HEK293 (cell line): Measurements from ENCODE around the gene SPTLC2.
"Not testable (repeated sequence)": the region's sequence is repeated elsewhere in the genome, so short reads cannot be mapped to it uniquely, and the experiment has no call there.

Experiments
- ZBTB8A ChIP-seq: fragments of 450-650 bp; formaldehyde crosslinking; IDR thresholded peaks from 2 replicates; pipeline ENCODE4 v1.5.1; 2016; ENCODE audit warnings: missing biosample characterization, missing genetic modification characterization
- ZNF140 ChIP-seq: fragments of 450-650 bp; formaldehyde crosslinking; IDR thresholded peaks from 2 replicates; pipeline ENCODE4 v1.5.1; 2016; ENCODE audit warnings: missing biosample characterization, missing genetic modification characterization
- ZNF274 ChIP-seq, 2 experiments: fragments of 200-500 bp in 1 of 2; fragments of 450-650 bp in 1 of 2; sonication (Bioruptor generic) in 1 of 2; formaldehyde crosslinking in 1 of 2; IDR thresholded peaks; 2 replicates each; pipeline versions ENCODE4 v1.5.1 to v1.6.1; 2014 to 2016; ENCODE audit warnings: borderline replicate concordance in 1 of 2, inconsistent platforms in 1 of 2, low read length in 1 of 2, missing biosample characterization in 1 of 2, missing genetic modification characterization in 1 of 2
- ZNF510 ChIP-seq: fragments of 450-650 bp; formaldehyde crosslinking; IDR thresholded peaks from 2 replicates; pipeline ENCODE4 v1.5.1; 2018; ENCODE audit warnings: mild to moderate bottlenecking, missing genetic modification characterization, missing biosample characterization; ENCODE audit not compliant: insufficient replicate concordance
- ZNF670 ChIP-seq: fragments of 450-650 bp; formaldehyde crosslinking; IDR thresholded peaks from 2 replicates; pipeline ENCODE4 v1.5.1; 2016; ENCODE audit warnings: missing biosample characterization, missing genetic modification characterization, low read depth
- TF ChIP-seq, protein P1 (sequence below): fragments of 450-650 bp; formaldehyde crosslinking; IDR thresholded peaks from 2 replicates; pipeline ENCODE4 v1.5.1; 2016; ENCODE audit warnings: missing biosample characterization, missing genetic modification characterization
- TF ChIP-seq, protein P2 (sequence below): fragments of 450-650 bp; formaldehyde crosslinking; IDR thresholded peaks from 2 replicates; pipeline ENCODE4 v1.5.1; 2016; ENCODE audit warnings: missing biosample characterization, missing genetic modification characterization

DNA sequence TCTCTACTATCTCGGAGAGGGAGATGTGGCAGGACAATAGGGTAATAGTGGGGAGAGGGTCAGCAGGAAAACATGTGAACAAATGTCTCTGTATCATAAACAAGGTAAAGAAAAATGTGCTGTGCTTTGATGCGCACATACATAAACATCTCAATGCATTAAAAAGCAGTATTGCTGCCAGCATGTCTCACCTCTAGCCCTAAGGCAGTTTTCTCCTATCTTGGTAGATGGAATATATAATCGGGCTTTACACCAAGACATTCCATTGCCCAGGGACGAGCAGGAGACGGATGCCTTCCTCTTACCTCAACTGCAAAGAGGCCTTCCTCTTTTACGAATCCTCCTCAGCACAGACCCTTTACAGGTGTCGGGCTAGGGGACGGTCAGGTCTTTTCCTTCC lies 19.0 kb upstream of the SPTLC2 start:
- TF ChIP-seq, protein P1, sequence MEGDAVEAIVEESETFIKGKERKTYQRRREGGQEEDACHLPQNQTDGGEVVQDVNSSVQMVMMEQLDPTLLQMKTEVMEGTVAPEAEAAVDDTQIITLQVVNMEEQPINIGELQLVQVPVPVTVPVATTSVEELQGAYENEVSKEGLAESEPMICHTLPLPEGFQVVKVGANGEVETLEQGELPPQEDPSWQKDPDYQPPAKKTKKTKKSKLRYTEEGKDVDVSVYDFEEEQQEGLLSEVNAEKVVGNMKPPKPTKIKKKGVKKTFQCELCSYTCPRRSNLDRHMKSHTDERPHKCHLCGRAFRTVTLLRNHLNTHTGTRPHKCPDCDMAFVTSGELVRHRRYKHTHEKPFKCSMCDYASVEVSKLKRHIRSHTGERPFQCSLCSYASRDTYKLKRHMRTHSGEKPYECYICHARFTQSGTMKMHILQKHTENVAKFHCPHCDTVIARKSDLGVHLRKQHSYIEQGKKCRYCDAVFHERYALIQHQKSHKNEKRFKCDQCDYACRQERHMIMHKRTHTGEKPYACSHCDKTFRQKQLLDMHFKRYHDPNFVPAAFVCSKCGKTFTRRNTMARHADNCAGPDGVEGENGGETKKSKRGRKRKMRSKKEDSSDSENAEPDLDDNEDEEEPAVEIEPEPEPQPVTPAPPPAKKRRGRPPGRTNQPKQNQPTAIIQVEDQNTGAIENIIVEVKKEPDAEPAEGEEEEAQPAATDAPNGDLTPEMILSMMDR (tag by site-specific recombination), result not testable (repeated sequence)
- TF ChIP-seq, protein P2, sequence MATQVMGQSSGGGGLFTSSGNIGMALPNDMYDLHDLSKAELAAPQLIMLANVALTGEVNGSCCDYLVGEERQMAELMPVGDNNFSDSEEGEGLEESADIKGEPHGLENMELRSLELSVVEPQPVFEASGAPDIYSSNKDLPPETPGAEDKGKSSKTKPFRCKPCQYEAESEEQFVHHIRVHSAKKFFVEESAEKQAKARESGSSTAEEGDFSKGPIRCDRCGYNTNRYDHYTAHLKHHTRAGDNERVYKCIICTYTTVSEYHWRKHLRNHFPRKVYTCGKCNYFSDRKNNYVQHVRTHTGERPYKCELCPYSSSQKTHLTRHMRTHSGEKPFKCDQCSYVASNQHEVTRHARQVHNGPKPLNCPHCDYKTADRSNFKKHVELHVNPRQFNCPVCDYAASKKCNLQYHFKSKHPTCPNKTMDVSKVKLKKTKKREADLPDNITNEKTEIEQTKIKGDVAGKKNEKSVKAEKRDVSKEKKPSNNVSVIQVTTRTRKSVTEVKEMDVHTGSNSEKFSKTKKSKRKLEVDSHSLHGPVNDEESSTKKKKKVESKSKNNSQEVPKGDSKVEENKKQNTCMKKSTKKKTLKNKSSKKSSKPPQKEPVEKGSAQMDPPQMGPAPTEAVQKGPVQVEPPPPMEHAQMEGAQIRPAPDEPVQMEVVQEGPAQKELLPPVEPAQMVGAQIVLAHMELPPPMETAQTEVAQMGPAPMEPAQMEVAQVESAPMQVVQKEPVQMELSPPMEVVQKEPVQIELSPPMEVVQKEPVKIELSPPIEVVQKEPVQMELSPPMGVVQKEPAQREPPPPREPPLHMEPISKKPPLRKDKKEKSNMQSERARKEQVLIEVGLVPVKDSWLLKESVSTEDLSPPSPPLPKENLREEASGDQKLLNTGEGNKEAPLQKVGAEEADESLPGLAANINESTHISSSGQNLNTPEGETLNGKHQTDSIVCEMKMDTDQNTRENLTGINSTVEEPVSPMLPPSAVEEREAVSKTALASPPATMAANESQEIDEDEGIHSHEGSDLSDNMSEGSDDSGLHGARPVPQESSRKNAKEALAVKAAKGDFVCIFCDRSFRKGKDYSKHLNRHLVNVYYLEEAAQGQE, result not testable (repeated sequence)
- TF ChIP-seq ZNF670; ZNF510 (tag by site-specific recombination); ZBTB8A (tag by site-specific recombination); ZNF140 (tag by site-specific recombination); ZNF274 (IDR thresholded peaks at IDR 0.05; ENCODE audit: low read length); ZNF274 (tag by site-specific recombination; IDR thresholded peaks at IDR 0.05; ENCODE audit: borderline replicate concordance): not testable (repeated sequence)
